Hepatocyte (in vitro differentiated cells): Measurements from ENCODE around the gene RELA. TPM values are rescaled to one million over a fixed set of nuclear protein-coding genes. Genes with fewer than 3 reads are reported as not detected.

ENCODE experiments used
- DNase-seq: peaks from one replicate; pipeline ENCODE4 v3.0.0-alpha.2; 2016; ENCODE audit warnings: low spot score
- H2AFZ ChIP-seq: fragments of 200-600 bp; sonication (generic); 2 replicates; pipeline ENCODE4 v1.6.0; 2016; ENCODE audit warnings: antibody characterized with exemption, mild to moderate bottlenecking
- H3K27ac ChIP-seq: fragments of 200-600 bp; sonication (generic); 2 replicates; pipeline ENCODE4 v1.5.1; 2016; ENCODE audit warnings: mild to moderate bottlenecking
- H3K27me3 ChIP-seq: fragments of 200-600 bp; sonication (generic); 2 replicates; pipeline ENCODE4 v1.6.1; 2016
- H3K36me3 ChIP-seq: fragments of 200-600 bp; sonication (generic); replicated peaks from 2 replicates; pipeline ENCODE4 v1.5.1; 2016; ENCODE audit warnings: low read depth; ENCODE audit not compliant: insufficient read depth
- H3K4me1 ChIP-seq: fragments of 200-600 bp; sonication (generic); 2 replicates; pipeline ENCODE4 v1.5.1; 2016; ENCODE audit warnings: mild to moderate bottlenecking, moderate library complexity; ENCODE audit not compliant: insufficient read depth
- H3K4me2 ChIP-seq: fragments of 200-600 bp; sonication (generic); 2 replicates; pipeline ENCODE4 v1.6.0; 2016
- H3K4me3 ChIP-seq: fragments of 200-600 bp; sonication (generic); 2 replicates; pipeline ENCODE4 v1.5.1; 2016; ENCODE audit warnings: mild to moderate bottlenecking
- H3K79me2 ChIP-seq: fragments of 200-600 bp; sonication (generic); 2 replicates; pipeline ENCODE4 v1.6.0; 2017; ENCODE audit warnings: mild to moderate bottlenecking
- H3K9me2 ChIP-seq: fragments of 200-600 bp; sonication (generic); replicated peaks from 2 replicates; pipeline ENCODE4 v1.6.0; 2017; ENCODE audit warnings: mild to moderate bottlenecking; ENCODE audit not compliant: insufficient read depth
- H3K9me3 ChIP-seq: fragments of 200-600 bp; sonication (generic); 2 replicates; pipeline ENCODE4 v1.5.1; 2016; ENCODE audit warnings: low read depth, mild to moderate bottlenecking
- H4K20me1 ChIP-seq: fragments of 200-600 bp; sonication (generic); 2 replicates; pipeline ENCODE4 v1.6.0; 2016; ENCODE audit warnings: mild to moderate bottlenecking; ENCODE audit not compliant: insufficient read depth, poor library complexity, severe bottlenecking
- CTCF ChIP-seq: fragments of 200-600 bp; sonication (generic); IDR thresholded peaks from 2 replicates; pipeline ENCODE4 v1.5.1; 2016; ENCODE audit warnings: antibody characterized with exemption, mild to moderate bottlenecking; ENCODE audit not compliant: poor library complexity
- EZH2 ChIP-seq: fragments of 200-600 bp; sonication (generic); IDR thresholded peaks from 2 replicates; pipeline ENCODE4 v1.6.1; 2016; ENCODE audit warnings: antibody characterized with exemption, mild to moderate bottlenecking, borderline replicate concordance
- EZH2phosphoT487 ChIP-seq: fragments of 200-600 bp; sonication (generic); IDR thresholded peaks from one replicate; pipeline ENCODE4 v1.6.1; 2018; ENCODE audit warnings: antibody characterized with exemption, mild to moderate bottlenecking, low read depth, moderate library complexity; ENCODE audit not compliant: unreplicated experiment, severe bottlenecking
- WGBS: methylation state at CpG from one replicate; pipeline ENCODE4 v1.1.6; 2016; ENCODE audit warnings: low lambda C conversion rate; ENCODE audit errors: missing lambda C conversion rate; 5-methylcytosine and 5-hydroxymethylcytosine counted together
- polyA plus RNA-seq: library from polyadenylated mRNA; unstranded; fragments of >200 nt; fragmentation: Nextera tagmentation; extraction: Ambion mirVana; gene quantifications from 2 replicates; pipeline ENCODE4 v1.2.1, GENCODE V29; 2016
- total RNA-seq: library from RNA; depleted of rRNA; stranded (reverse); fragments of >200 nt; gene quantifications from 2 replicates; pipeline ENCODE4 v1.2.3, GENCODE V29; 2014

Gene RELA
- total and polyA plus RNA-seq, 2 experiments from 2014 or later = 32.7 to 68.7 TPM

GRCh38 chr11:65623177-65623576 is 39.5 kb downstream of the RELA start:
- no peak for DNase-seq
- no peak overlapping the region for H3K4me3 ChIP-seq
- WGBS = 97% methylated on average over 14 of the region's 14 CpGs
- no peak overlapping the region for H3K27ac ChIP-seq
- TF ChIP-seq CTCF (no peak), EZH2 (no peak), EZH2phosphoT487 (no peak)
- H3K27me3 ChIP-seq = no peaks in the 10 kb centered on the region
- H3K36me3 ChIP-seq = no peaks in the 10 kb centered on the region
- H3K79me2 ChIP-seq = peaks cover 6% of the 10 kb centered on the region
- no peaks in the 10 kb centered on the region for H3K9me2 ChIP-seq
- H4K20me1 ChIP-seq = no peaks in the 10 kb centered on the region
- H2AFZ ChIP-seq = no peak overlapping the region
- no peaks in the 10 kb centered on the region for H3K9me3 ChIP-seq
- H3K4me1 ChIP-seq = no peaks in the 10 kb centered on the region
- no peak overlapping the region for H3K4me2 ChIP-seq

- DNase-seq = no peak
- Histone ChIP-seq H3K27me3 (no peaks in the 10 kb centered on the region), H3K4me1 (no peaks in the 10 kb centered on the region), H3K27ac (no peak overlapping the region), H3K4me3 (no peak overlapping the region), H4K20me1 (peaks cover under 1% of the 10 kb centered on the region), H3K9me3 (no peaks in the 10 kb centered on the region), H3K79me2 (peaks cover 18% of the 10 kb centered on the region), H3K9me2 (no peaks in the 10 kb centered on the region), H2AFZ (no peak overlapping the region), H3K36me3 (no peaks in the 10 kb centered on the region), H3K4me2 (no peak overlapping the region)
- TF ChIP-seq EZH2 (no peak), CTCF (no peak), EZH2phosphoT487 (no peak)
- 99% methylated on average over 11 of the region's 16 CpGs for WGBS
These were observed 40.7 kb downstream of the RELA start for GRCh38 chr11:65622011-65622410.

GRCh38 chr11:65621460-65621859 is 41.3 kb downstream of the RELA start:
- peaks cover 23% of the 10 kb centered on the region for H3K79me2 ChIP-seq
- H3K4me3 ChIP-seq = no peak overlapping the region
- no peak overlapping the region for H3K4me2 ChIP-seq
- H3K9me3 ChIP-seq = no peaks in the 10 kb centered on the region
- H3K27ac ChIP-seq = no peak overlapping the region
- no peaks in the 10 kb centered on the region for H3K27me3 ChIP-seq
- H4K20me1 ChIP-seq = peaks cover 6% of the 10 kb centered on the region
- no peak overlapping the region for H2AFZ ChIP-seq
- H3K36me3 ChIP-seq = no peaks in the 10 kb centered on the region
- peaks cover 5% of the 10 kb centered on the region for H3K4me1 ChIP-seq
- no peak for DNase-seq
- no peaks in the 10 kb centered on the region for H3K9me2 ChIP-seq
- no peak for TF ChIP-seq EZH2phosphoT487
- TF ChIP-seq CTCF = no peak
- no peak for TF ChIP-seq EZH2
- WGBS = 96% methylated on average over 14 of the region's 14 CpGs

- DNase-seq = no peak
- Histone ChIP-seq H3K9me3 (no peaks in the 10 kb centered on the region), H3K79me2 (peaks cover 28% of the 10 kb centered on the region), H3K4me1 (peaks cover 7% of the 10 kb centered on the region), H4K20me1 (peaks cover 6% of the 10 kb centered on the region), H3K4me2 (no peak overlapping the region), H3K4me3 (no peak overlapping the region), H3K36me3 (no peaks in the 10 kb centered on the region), H2AFZ (no peak overlapping the region), H3K27ac (no peak overlapping the region), H3K27me3 (no peaks in the 10 kb centered on the region), H3K9me2 (no peaks in the 10 kb centered on the region)
- TF ChIP-seq CTCF (no peak), EZH2phosphoT487 (no peak), EZH2 (no peak)
- WGBS = 98% methylated on average over 18 of the region's 19 CpGs
These were observed 42.0 kb downstream of the RELA start for GRCh38 chr11:65620666-65621065.
